Neural crest cell (in vitro differentiated cells): ENCODE results near the gene SIAH3. TPM values are rescaled to one million over a fixed set of nuclear protein-coding genes. Genes with fewer than 3 reads are reported as not detected.

ENCODE experiments used
- DNase-seq: peaks from one replicate; pipeline ENCODE4 v3.0.0; 2021; ENCODE audit warnings: low read depth, mixed read lengths, low spot score
- H3K27ac Mint-ChIP-seq: one replicate; pipeline ENCODE4 v1.8.0; 2021; ENCODE audit warnings: mild to moderate bottlenecking, mixed read lengths; ENCODE audit not compliant: unreplicated experiment
- H3K27me3 Mint-ChIP-seq: 2 replicates; pipeline ENCODE4 v1.8.0; 2021; ENCODE audit warnings: low read depth, mild to moderate bottlenecking, mixed read lengths
- H3K36me3 Mint-ChIP-seq: 2 replicates; pipeline ENCODE4 v1.8.0; 2021; ENCODE audit warnings: low read depth, mild to moderate bottlenecking, mixed read lengths
- H3K4me1 Mint-ChIP-seq: 2 replicates; pipeline ENCODE4 v1.8.0; 2021; ENCODE audit warnings: mixed read lengths
- H3K4me3 Mint-ChIP-seq: one replicate; pipeline ENCODE4 v1.8.0; 2021; ENCODE audit warnings: mild to moderate bottlenecking, mixed read lengths
- H3K9me3 Mint-ChIP-seq: 2 replicates; pipeline ENCODE4 v1.8.0; 2021; ENCODE audit warnings: mixed read lengths
- total RNA-seq: library from RNA; stranded (reverse); gene quantifications from 2 replicates; pipeline ENCODE4 v1.2.1, GENCODE V29; 2021
- TF ChIP-seq, protein P1 (sequence below): fragments of 200-600 bp; sonication (generic); conservative IDR thresholded peaks from 2 replicates; pipeline ENCODE4 v1.5.0; 2021; ENCODE audit warnings: antibody characterized with exemption, mild to moderate bottlenecking

The SIAH3 gene
- total RNA-seq, 1 donor from 2014 or later: 0.42 TPM

DNA sequence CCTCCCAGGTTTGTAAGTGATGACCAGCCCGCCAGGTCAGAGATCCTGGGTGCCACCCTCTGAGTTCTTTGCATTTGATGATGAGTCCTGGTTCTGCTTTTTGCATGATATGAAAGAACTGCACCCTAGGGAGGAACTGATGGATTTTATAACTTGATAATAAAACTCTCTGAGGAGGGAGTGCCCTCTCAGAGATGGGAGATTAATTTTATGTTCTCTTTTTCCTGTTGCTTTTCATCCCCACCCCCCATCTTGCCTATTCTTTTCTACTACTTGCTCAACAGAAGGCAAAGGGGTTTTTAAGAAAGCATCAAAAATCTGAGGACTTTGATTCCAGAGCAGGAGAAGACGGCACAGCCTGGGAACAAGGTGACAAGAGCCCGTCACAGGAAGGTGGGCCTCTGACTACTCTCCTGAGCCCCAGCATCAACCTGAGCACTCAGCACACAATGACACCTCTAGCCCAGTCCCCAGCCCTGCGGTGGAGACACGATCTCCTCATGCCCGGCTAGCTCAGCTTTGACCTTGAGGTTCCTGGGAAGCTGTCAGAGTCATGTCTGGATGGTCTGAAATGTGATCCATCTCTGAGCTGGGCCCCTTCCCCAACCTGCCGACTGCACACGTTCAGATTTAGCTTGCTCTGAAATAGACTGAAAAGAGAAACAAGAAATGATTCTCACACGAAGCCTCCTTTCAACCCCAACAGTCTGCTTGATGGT, 69.1 kb downstream of the SIAH3 start:
- H3K36me3 Mint-ChIP-seq: no peaks in the 10 kb centered on the region
- H3K4me3 Mint-ChIP-seq: no peak overlapping the region
- no peak overlapping the region for H3K27ac Mint-ChIP-seq
- H3K4me1 Mint-ChIP-seq: peaks cover 31% of the 10 kb centered on the region
- TF ChIP-seq, protein P1, sequence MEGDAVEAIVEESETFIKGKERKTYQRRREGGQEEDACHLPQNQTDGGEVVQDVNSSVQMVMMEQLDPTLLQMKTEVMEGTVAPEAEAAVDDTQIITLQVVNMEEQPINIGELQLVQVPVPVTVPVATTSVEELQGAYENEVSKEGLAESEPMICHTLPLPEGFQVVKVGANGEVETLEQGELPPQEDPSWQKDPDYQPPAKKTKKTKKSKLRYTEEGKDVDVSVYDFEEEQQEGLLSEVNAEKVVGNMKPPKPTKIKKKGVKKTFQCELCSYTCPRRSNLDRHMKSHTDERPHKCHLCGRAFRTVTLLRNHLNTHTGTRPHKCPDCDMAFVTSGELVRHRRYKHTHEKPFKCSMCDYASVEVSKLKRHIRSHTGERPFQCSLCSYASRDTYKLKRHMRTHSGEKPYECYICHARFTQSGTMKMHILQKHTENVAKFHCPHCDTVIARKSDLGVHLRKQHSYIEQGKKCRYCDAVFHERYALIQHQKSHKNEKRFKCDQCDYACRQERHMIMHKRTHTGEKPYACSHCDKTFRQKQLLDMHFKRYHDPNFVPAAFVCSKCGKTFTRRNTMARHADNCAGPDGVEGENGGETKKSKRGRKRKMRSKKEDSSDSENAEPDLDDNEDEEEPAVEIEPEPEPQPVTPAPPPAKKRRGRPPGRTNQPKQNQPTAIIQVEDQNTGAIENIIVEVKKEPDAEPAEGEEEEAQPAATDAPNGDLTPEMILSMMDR: no peak
- no peaks in the 10 kb centered on the region for H3K27me3 Mint-ChIP-seq
- DNase-seq: no peak
- H3K9me3 Mint-ChIP-seq: no peaks in the 10 kb centered on the region

DNA sequence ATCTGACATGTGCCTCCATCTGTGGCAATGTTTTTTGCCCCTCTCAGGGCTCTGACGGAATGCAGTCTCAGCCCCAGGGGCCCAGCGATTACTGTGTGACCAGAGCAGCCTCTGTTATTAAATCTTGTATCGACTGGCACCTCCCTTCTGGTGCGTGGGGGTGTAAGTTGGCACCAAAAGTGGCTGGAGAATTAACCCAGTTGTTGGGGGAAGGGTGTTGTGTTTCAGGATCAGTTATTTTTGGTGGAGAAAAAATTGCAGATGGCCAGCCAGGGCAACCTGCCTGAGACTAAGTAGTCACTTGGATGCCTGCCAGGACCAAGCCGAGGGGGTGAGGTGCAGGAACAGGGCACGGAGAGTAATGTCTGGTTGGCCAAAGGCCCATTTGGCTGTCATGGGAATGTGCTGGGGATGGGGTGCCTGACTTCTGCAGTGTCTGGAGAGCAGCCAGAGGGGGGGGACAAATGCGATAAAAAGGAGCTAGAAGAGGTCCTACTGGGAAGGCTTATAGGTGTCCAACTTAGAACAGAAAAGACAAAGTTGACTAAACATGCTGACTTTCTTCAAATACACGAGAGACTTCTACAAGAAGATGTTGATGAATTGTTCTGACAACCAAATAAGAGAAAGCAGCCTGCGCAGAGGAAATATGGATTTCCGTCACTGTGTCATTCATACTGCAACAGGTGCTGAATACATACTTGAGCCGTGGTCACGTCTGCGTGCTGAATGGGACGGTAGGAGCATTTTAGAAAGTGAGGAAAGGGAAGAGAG, 69.8 kb downstream of the SIAH3 start:
- Mint-ChIP-seq H3K27ac (peak overlapping the region; percentile 69), H3K27me3 (no peaks in the 10 kb centered on the region), H3K36me3 (no peaks in the 10 kb centered on the region), H3K4me1 (peaks cover 33% of the 10 kb centered on the region), H3K9me3 (no peaks in the 10 kb centered on the region), H3K4me3 (no peak overlapping the region)
- TF ChIP-seq, protein P1: no peak
- no peak for DNase-seq

DNA sequence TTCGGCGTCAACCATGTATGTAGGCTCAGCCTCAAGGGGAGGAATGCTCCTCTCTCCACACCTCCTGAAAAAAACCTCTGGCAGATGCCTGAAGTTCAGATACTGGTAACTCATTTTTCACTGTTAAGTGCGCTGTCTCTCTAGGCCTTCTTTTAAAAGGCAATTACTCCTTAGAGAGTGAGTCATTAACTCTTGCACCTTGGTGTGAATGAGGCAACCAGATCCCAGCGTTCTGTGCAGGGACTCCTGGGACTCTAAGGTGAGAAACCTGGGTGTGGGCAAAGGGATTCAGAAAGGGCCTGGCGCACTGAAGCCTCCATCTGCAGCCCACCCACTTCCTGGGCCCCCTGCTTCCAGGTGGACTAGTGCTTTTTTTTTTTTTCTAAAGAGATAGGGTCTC, 71.7 kb downstream of the SIAH3 start:
- H3K4me1 Mint-ChIP-seq: peaks cover 39% of the 10 kb centered on the region
- no peak for DNase-seq
- no peak overlapping the region for H3K4me3 Mint-ChIP-seq
- no peaks in the 10 kb centered on the region for H3K36me3 Mint-ChIP-seq
- TF ChIP-seq, protein P1: no peak
- no peak overlapping the region for H3K27ac Mint-ChIP-seq
- no peaks in the 10 kb centered on the region for H3K27me3 Mint-ChIP-seq
- H3K9me3 Mint-ChIP-seq: no peaks in the 10 kb centered on the region

DNA sequence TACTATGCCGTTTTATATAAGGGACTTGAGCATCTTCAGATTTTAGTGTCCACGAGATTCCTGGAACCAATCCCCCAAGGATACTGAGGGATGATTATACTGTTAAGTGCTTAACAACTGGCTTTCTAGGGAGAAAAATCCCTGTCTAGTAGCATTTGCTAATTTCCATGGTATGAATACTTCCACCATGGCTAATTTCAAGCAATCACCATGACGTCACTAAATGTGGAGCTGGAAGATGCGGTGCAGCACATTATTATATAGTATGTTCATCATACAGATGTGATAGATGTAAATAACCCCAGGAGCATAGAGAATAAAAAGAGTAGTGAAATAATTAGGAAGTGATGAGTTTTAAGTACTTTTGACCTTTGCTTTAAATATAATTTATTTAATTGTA, 72.7 kb downstream of the SIAH3 start:
- H3K27ac Mint-ChIP-seq: no peak overlapping the region
- H3K36me3 Mint-ChIP-seq: no peaks in the 10 kb centered on the region
- H3K4me1 Mint-ChIP-seq: peaks cover 35% of the 10 kb centered on the region
- TF ChIP-seq, protein P1: no peak
- no peak overlapping the region for H3K4me3 Mint-ChIP-seq
- no peak for DNase-seq
- no peaks in the 10 kb centered on the region for H3K27me3 Mint-ChIP-seq
- no peaks in the 10 kb centered on the region for H3K9me3 Mint-ChIP-seq

DNA sequence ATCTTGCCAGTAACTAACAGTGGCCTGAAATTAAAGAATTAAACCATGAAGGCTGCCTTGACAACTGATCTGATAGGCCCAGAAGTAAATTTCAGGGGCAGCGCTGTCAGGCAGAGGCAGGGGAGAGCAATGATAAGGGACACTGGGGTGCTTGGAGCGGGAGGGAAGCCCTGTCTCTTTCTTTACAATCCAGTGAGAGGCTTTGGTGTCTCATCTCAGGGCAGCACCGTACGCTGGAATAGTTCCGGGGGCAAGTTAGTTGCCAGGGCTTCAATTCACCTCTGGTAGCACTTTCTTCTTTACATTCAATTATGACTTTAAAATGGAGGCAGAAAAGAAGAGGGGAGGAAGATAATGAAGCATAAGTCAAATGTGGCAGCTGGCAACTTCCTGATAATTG, 74.8 kb downstream of the SIAH3 start:
- DNase-seq: no peak
- peak overlapping the region; percentile 46 for H3K27ac Mint-ChIP-seq
- H3K36me3 Mint-ChIP-seq: no peaks in the 10 kb centered on the region
- peak overlapping the region; percentile 9 for H3K4me3 Mint-ChIP-seq
- TF ChIP-seq, protein P1: no peak
- no peaks in the 10 kb centered on the region for H3K27me3 Mint-ChIP-seq
- peaks cover 30% of the 10 kb centered on the region for H3K4me1 Mint-ChIP-seq
- H3K9me3 Mint-ChIP-seq: no peaks in the 10 kb centered on the region
